ENCODE data around the gene PCYT1A.

DNA sequence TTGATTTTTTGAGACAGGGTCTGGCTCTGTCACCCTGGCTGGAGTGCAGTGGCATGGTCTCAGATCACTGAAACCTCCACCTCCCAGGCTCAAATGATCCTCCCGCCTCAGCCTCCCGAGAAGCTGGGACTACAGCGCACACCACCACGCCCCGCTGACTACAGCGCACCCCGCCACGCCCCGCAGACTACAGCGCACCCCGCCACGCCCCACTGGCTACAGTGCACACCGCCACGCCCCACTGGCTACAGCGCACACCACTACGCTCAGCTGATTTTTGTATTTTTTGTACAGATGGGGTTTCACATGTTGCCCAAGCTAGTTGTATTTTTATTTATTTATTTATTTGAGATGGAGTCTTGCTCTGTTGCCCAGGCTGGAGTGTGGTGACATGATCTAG, 35.6 kb downstream of the PCYT1A start:
- no peak for TF ChIP-seq EZH2 (IDR thresholded peaks at IDR 0.05; ENCODE audit: insufficient read depth, poor library complexity, severe bottlenecking)
- no peak for TF ChIP-seq EZH2phosphoT487 (IDR thresholded peaks at IDR 0.05; ENCODE audit: insufficient read depth, low read depth)

Measured in GM23248 (cell line).